CD4-positive, alpha-beta T cell (primary cell): ENCODE results near the gene CDYL2. TPM values are rescaled to one million over a fixed set of nuclear protein-coding genes. Genes with fewer than 3 reads are reported as not detected.

Source experiments
- ATAC-seq: fragments of 200-7000 bp; cut with Tn5 transposase; one replicate; pipeline ENCODE4 v1.10.0; 2022; ENCODE audit warnings: mild to moderate bottlenecking; ENCODE audit not compliant: poor library complexity
- CTCF ChIA-PET: fragments of 350-600 bp; sonication (Branson Sonifier 250); formaldehyde crosslinking; loops from one replicate; lab custom pipeline; 2021; ENCODE audit warnings: antibody characterized with exemption, inconsistent platforms; lab: Charles Lee
- POLR2A ChIA-PET: fragments of 350-600 bp; sonication (Branson Sonifier 250); formaldehyde crosslinking; loops from one replicate; lab custom pipeline; 2021; ENCODE audit warnings: antibody characterized with exemption, inconsistent platforms; lab: Charles Lee
- DNase-seq, 14 experiments: peaks; one replicate each; pipeline ENCODE4 v3.0.0-alpha.2; 2013 to 2020; ENCODE audit warnings: mixed read lengths in 2 of 14
- H3K27ac ChIP-seq, 2 donors: one replicate each; pipeline versions ENCODE4 v1.5.1 to v1.7.0; 2013; ENCODE audit warnings: low read length in 2 of 2, low read depth in 1 of 2, mild to moderate bottlenecking in 1 of 2
- H3K27me3 ChIP-seq, 2 experiments: 1 replicate in 1 of 2; 2 replicates in 1 of 2; pipeline versions ENCODE4 v1.6.1 to v1.7.0; 2013; ENCODE audit warnings: low read length in 2 of 2, control low read depth in 1 of 2, mild to moderate bottlenecking in 1 of 2, moderate library complexity in 1 of 2; ENCODE audit not compliant: insufficient read depth in 2 of 2, control insufficient read depth in 1 of 2
- H3K36me3 ChIP-seq: one replicate; pipeline ENCODE4 v1.6.1; 2013; ENCODE audit warnings: low read length, control low read depth; ENCODE audit not compliant: insufficient read depth
- H3K4me1 ChIP-seq: one replicate; pipeline ENCODE4 v1.6.1; 2013; ENCODE audit warnings: low read length, control low read depth; ENCODE audit not compliant: insufficient read depth
- H3K4me3 ChIP-seq: one replicate; pipeline ENCODE4 v1.5.1; 2013; ENCODE audit warnings: mild to moderate bottlenecking, low read length, moderate library complexity
- H3K9me3 ChIP-seq, 2 experiments: 1 replicate in 1 of 2; 2 replicates in 1 of 2; pipeline versions ENCODE4 v1.6.1 to v1.7.0; 2013; ENCODE audit warnings: low read length in 2 of 2, mild to moderate bottlenecking in 2 of 2, control low read depth in 1 of 2, moderate library complexity in 1 of 2; ENCODE audit not compliant: control insufficient read depth in 1 of 2, insufficient read depth in 1 of 2
- H3K27ac Mint-ChIP-seq: one replicate; pipeline ENCODE4 v1.8.0; 2020; ENCODE audit warnings: mixed read lengths
- H3K27me3 Mint-ChIP-seq: one replicate; pipeline ENCODE4 v1.8.0; 2021; ENCODE audit warnings: mixed read lengths
- H3K36me3 Mint-ChIP-seq: one replicate; pipeline ENCODE4 v1.8.0; 2021; ENCODE audit warnings: low read depth, mixed read lengths
- H3K4me1 Mint-ChIP-seq: one replicate; pipeline ENCODE4 v1.8.0; 2021; ENCODE audit warnings: low read depth, mixed read lengths
- H3K4me3 Mint-ChIP-seq: one replicate; pipeline ENCODE4 v1.8.0; 2020; ENCODE audit warnings: mild to moderate bottlenecking, mixed read lengths
- H3K9me3 Mint-ChIP-seq: one replicate; pipeline ENCODE4 v1.8.0; 2020; ENCODE audit warnings: mixed read lengths
- intact Hi-C, 2 experiments: fragments of 100-400 bp; cut with DNase I in 1 of 2; cut with micrococcal nuclease in 1 of 2; formaldehyde crosslinking; loops; one replicate each; pipeline versions ENCODE4 v1.15.1 to v1.9.0; 2023 to 2025; cut with DNase I, micrococcal nuclease
- total RNA-seq, 174 experiments: library from RNA in 2 of 174; stranded (reverse) in 2 of 174; gene quantifications; one replicate each; pipeline ENCODE4 v1.2.3 and lab custom pipeline; 2021 to 2026
- TF ChIP-seq, protein P1 (sequence below): fragments of 200-600 bp; IDR thresholded peaks from one replicate; pipeline ENCODE4 v1.8.0; 2022; ENCODE audit warnings: antibody characterized with exemption, mild to moderate bottlenecking

CDYL2 gene
- total RNA-seq, 2 experiments from 2014 or later: 14.3 to 15.8 TPM

DNA sequence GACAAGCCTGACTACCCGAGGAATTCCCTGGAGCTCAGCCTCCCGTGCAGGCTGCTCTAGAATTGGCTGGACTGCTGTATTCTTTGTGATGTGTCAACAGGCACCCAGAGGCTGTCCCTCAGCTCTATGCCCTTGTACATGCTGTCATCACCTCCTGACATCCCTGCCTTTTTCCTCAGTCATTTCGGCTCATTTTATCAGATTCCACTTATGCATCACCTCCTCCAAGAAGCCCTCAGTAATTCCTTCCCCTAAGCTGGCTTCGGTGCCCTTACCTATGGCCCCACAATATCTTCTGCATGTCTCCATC lies 137.2 kb downstream of the CDYL2 start:
- H3K9me3 ChIP-seq: peaks cover 0 to 12% of the 10 kb centered on the region in 2 experiments
- Mint-ChIP-seq H3K27me3 (no peaks in the 10 kb centered on the region), H3K9me3 (no peaks in the 10 kb centered on the region), H3K4me1 (no peaks in the 10 kb centered on the region), H3K27ac (no peak overlapping the region), H3K36me3 (no peaks in the 10 kb centered on the region), H3K4me3 (no peak overlapping the region)
- DNase-seq (no peak), ATAC-seq (no peak)
- POLR2A ChIA-PET: interaction anchor here (0.8 kb wide), 1 partner anchor 10 kb away, joined by 3 read pairs; no protein-coding TSS in a partner anchor
- CTCF ChIA-PET: no interaction called here
- intact Hi-C loops: no loop called here
- no peak overlapping the region for H3K4me3 ChIP-seq
- no peaks in the 10 kb centered on the region for H3K4me1 ChIP-seq
- TF ChIP-seq, protein P1, sequence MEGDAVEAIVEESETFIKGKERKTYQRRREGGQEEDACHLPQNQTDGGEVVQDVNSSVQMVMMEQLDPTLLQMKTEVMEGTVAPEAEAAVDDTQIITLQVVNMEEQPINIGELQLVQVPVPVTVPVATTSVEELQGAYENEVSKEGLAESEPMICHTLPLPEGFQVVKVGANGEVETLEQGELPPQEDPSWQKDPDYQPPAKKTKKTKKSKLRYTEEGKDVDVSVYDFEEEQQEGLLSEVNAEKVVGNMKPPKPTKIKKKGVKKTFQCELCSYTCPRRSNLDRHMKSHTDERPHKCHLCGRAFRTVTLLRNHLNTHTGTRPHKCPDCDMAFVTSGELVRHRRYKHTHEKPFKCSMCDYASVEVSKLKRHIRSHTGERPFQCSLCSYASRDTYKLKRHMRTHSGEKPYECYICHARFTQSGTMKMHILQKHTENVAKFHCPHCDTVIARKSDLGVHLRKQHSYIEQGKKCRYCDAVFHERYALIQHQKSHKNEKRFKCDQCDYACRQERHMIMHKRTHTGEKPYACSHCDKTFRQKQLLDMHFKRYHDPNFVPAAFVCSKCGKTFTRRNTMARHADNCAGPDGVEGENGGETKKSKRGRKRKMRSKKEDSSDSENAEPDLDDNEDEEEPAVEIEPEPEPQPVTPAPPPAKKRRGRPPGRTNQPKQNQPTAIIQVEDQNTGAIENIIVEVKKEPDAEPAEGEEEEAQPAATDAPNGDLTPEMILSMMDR: no peak
- no peaks in the 10 kb centered on the region for H3K27me3 ChIP-seq
- no peaks in the 10 kb centered on the region for H3K36me3 ChIP-seq
- no peak overlapping the region for H3K27ac ChIP-seq

DNA sequence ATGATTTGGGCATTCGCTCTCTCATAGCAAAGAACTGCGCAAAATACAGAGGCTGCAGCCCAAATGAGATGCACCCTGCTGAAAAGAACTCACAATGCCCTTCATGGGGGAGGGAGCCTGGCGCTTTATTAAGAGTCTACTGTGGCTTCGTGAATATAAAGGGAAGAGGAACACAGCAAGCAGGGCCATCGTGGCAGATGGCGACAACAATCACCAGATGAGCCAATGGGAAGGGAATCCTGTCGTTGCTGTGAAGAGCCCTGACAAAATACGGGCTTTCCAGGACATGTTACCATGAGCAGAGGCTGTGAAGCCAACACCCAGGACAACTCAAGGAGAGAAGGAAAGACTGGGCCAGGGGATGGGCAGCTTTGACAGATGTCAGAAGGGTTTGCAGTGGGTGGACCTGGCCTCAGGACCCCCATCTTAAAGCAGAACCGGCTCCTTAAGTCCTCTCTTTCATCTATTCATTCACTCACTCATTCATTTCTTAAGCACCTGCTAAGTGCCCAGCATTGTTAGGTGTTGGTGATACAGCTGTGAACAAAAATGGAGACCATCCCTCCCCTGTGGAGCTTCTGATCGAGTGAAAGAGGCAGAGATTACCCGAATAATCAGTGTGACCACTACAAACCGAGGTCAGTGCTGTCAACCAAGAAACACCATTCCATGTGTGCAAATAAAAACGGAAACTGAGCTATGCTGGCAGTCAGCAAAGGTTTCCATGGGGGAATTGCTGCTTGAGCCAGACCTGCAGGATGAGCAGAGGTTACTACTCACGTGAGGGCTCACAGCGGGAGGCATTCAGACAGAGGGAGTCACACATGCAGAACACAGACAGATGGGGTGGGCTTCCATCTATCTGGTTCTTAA lies 137.8 kb downstream of the CDYL2 start:
- Histone ChIP-seq H3K9me3 (peaks cover 0 to 12% of the 10 kb centered on the region in 2 experiments), H3K27ac (no peak overlapping the region), H3K4me1 (no peaks in the 10 kb centered on the region), H3K36me3 (no peaks in the 10 kb centered on the region), H3K4me3 (no peak overlapping the region), H3K27me3 (no peaks in the 10 kb centered on the region)
- intact Hi-C loops: no loop called here
- no peak for ATAC-seq
- Mint-ChIP-seq H3K27me3 (no peaks in the 10 kb centered on the region), H3K27ac (no peak overlapping the region), H3K4me1 (no peaks in the 10 kb centered on the region), H3K4me3 (no peak overlapping the region), H3K36me3 (no peaks in the 10 kb centered on the region), H3K9me3 (no peaks in the 10 kb centered on the region)
- CTCF ChIA-PET: no interaction called here
- POLR2A ChIA-PET: interaction anchor here (0.8 kb wide), 1 partner anchor 9 kb away, joined by 3 read pairs; no protein-coding TSS in a partner anchor
- TF ChIP-seq, protein P1: no peak
- DNase-seq: no peak

DNA sequence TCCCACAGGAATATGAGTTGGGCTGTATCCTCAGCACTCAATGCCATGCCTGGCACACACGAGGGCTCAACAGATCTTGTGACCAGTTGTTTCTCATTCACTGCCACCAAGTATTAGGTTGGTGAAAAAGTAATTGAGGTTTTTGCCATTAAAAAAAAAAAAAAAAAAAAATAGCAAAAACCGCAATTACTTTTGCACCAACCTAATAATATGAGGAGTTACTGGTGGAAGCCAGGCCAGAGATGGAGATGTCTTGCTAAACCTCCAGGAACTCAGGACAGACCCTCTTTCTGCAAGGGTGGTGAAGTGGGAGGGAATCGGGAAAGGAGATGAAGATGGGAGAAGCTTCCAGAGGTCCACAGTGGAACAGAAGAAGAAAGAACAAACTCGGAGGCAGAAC lies 139.0 kb downstream of the CDYL2 start:
- H3K9me3 ChIP-seq: peaks cover 0 to 7% of the 10 kb centered on the region in 2 experiments
- intact Hi-C loops: no loop called here
- Mint-ChIP-seq H3K4me1 (no peaks in the 10 kb centered on the region), H3K9me3 (no peaks in the 10 kb centered on the region), H3K27ac (no peak overlapping the region), H3K27me3 (no peaks in the 10 kb centered on the region), H3K36me3 (no peaks in the 10 kb centered on the region), H3K4me3 (no peak overlapping the region)
- TF ChIP-seq, protein P1: no peak
- ChIA-PET POLR2A (no interaction called here), CTCF (no interaction called here)
- no peak overlapping the region for H3K4me3 ChIP-seq
- DNase-seq (no peak), ATAC-seq (no peak)
- no peaks in the 10 kb centered on the region for H3K27me3 ChIP-seq
- no peaks in the 10 kb centered on the region for H3K4me1 ChIP-seq
- no peaks in the 10 kb centered on the region for H3K36me3 ChIP-seq
- H3K27ac ChIP-seq: no peak overlapping the region
